Calu3 (cell line): ENCODE results near the gene TFPI2. TPM values are rescaled to one million over a fixed set of nuclear protein-coding genes. Genes with fewer than 3 reads are reported as not detected.

Experiments
- BruUV-seq: library from RNA; stranded (reverse); fragments of 400-500 nt; replicated peaks from 2 replicates; lab custom pipeline; 2021; lab: Mats Ljungman, UMichigan
- CTCF ChIA-PET: fragments of 300-600 bp; sonication (Branson Sonifier 250); formaldehyde crosslinking; loops from one replicate; lab custom pipeline; 2022; ENCODE audit warnings: antibody characterized with exemption; lab: Charles Lee
- DNase-seq: peaks from one replicate; pipeline ENCODE4 v3.0.0; 2022
- H3K27ac Mint-ChIP-seq: one replicate; pipeline ENCODE4 v1.8.0; 2022; ENCODE audit warnings: mixed read lengths; ENCODE audit not compliant: unreplicated experiment
- H3K27me3 Mint-ChIP-seq: one replicate; pipeline ENCODE4 v1.8.0; 2022; ENCODE audit warnings: mixed read lengths; ENCODE audit not compliant: unreplicated experiment
- H3K36me3 Mint-ChIP-seq: one replicate; pipeline ENCODE4 v1.8.0; 2022; ENCODE audit warnings: mild to moderate bottlenecking, moderate library complexity, mixed read lengths; ENCODE audit not compliant: insufficient read depth, unreplicated experiment
- H3K4me1 Mint-ChIP-seq: one replicate; pipeline ENCODE4 v1.8.0; 2022; ENCODE audit warnings: mild to moderate bottlenecking, low read depth, mixed read lengths; ENCODE audit not compliant: unreplicated experiment
- H3K4me3 Mint-ChIP-seq: one replicate; pipeline ENCODE4 v1.8.0; 2022; ENCODE audit warnings: mild to moderate bottlenecking, low read depth, moderate library complexity, mixed read lengths; ENCODE audit not compliant: unreplicated experiment
- H3K9me3 Mint-ChIP-seq: one replicate; pipeline ENCODE4 v1.8.0; 2022; ENCODE audit warnings: low read depth, mixed read lengths; ENCODE audit not compliant: unreplicated experiment
- CTCF ChIP-seq: fragments of 200-600 bp; IDR thresholded peaks from one replicate; pipeline ENCODE4 v1.8.0; 2022; ENCODE audit warnings: antibody characterized with exemption; ENCODE audit not compliant: unreplicated experiment
- intact Hi-C: fragments of 100-400 bp; cut with micrococcal nuclease; formaldehyde crosslinking; loops from one replicate; pipeline ENCODE4 v1.10.0; 2022; ENCODE audit not compliant: unreplicated experiment
- total RNA-seq: library from RNA; stranded (reverse); gene quantifications from 2 replicates; pipeline ENCODE4 v1.2.3, GENCODE V29; 2022

TFPI2 gene
- total RNA-seq, 1 experiment from 2014 or later: 213 TPM

GRCh38 chr7:93933156-93933555 is 42.6 kb upstream of the TFPI2 start:
- CTCF ChIA-PET: no interaction called here
- TF ChIP-seq CTCF: no peak
- Mint-ChIP-seq H3K9me3 (peaks cover 3% of the 10 kb centered on the region), H3K4me1 (no peaks in the 10 kb centered on the region), H3K4me3 (no peak overlapping the region), H3K27me3 (no peaks in the 10 kb centered on the region), H3K27ac (no peak overlapping the region), H3K36me3 (no peaks in the 10 kb centered on the region)
- intact Hi-C loops: no loop called here
- DNase-seq: no peak
- no TSS peak for BruUV-seq

GRCh38 chr7:93931655-93932054 is 41.1 kb upstream of the TFPI2 start:
- CTCF ChIA-PET: no interaction called here

GRCh38 chr7:93927585-93927984 is 37.0 kb upstream of the TFPI2 start:
- H3K27ac Mint-ChIP-seq: no peak overlapping the region
- H3K36me3 Mint-ChIP-seq: peaks cover 4% of the 10 kb centered on the region
- no peak for DNase-seq
- BruUV-seq: no TSS peak
- intact Hi-C loops: no loop called here
- H3K4me3 Mint-ChIP-seq: no peak overlapping the region
- CTCF ChIA-PET: interaction anchor here (0.5 to 0.6 kb wide), 2 partner anchors 21 to 24 kb away, joined by 3 read pairs; no protein-coding TSS in a partner anchor
- H3K9me3 Mint-ChIP-seq: no peaks in the 10 kb centered on the region
- H3K4me1 Mint-ChIP-seq: no peaks in the 10 kb centered on the region
- no peaks in the 10 kb centered on the region for H3K27me3 Mint-ChIP-seq
- no peak for TF ChIP-seq CTCF

More at GRCh38 chr7:93931655-93932054, 41.1 kb upstream of the TFPI2 start:
- TF ChIP-seq CTCF: no peak
- intact Hi-C loops: no loop called here
- Mint-ChIP-seq H3K9me3 (no peaks in the 10 kb centered on the region), H3K27me3 (no peaks in the 10 kb centered on the region), H3K4me1 (no peaks in the 10 kb centered on the region), H3K27ac (no peak overlapping the region), H3K36me3 (no peaks in the 10 kb centered on the region), H3K4me3 (no peak overlapping the region)
- BruUV-seq: no TSS peak
- DNase-seq: no peak

- H3K9me3 Mint-ChIP-seq: no peaks in the 10 kb centered on the region
- BruUV-seq: no TSS peak
- H3K4me1 Mint-ChIP-seq: no peaks in the 10 kb centered on the region
- no peak for DNase-seq
- intact Hi-C loops: no loop called here
- H3K27ac Mint-ChIP-seq: no peak overlapping the region
- H3K36me3 Mint-ChIP-seq: peaks cover 11% of the 10 kb centered on the region
- CTCF ChIA-PET: interaction anchor here (0.5 kb wide), 1 partner anchor 22 kb away, joined by 3 read pairs; no protein-coding TSS in a partner anchor
- TF ChIP-seq CTCF: no peak
- no peak overlapping the region for H3K4me3 Mint-ChIP-seq
- H3K27me3 Mint-ChIP-seq: no peaks in the 10 kb centered on the region
Observed at GRCh38 chr7:93926800-93927199, 36.2 kb upstream of the TFPI2 start.
